Keratinocyte (primary cell): ENCODE results near the gene DNAH11. TPM values are rescaled to one million over a fixed set of nuclear protein-coding genes. Genes with fewer than 3 reads are reported as not detected.

Experiments
- DNase-seq: peaks from one replicate; pipeline ENCODE4 v3.0.0-alpha.2; 2011; ENCODE audit warnings: low read depth, missing footprints, low spot score
- FAIRE-seq: peaks from 2 replicates; lab custom pipeline; 2011; peaks lifted over from hg19 to GRCh38; lab: Jason Lieb, UNC
- H2AFZ ChIP-seq: 2 replicates; pipeline ENCODE4 v1.6.0; 2012; ENCODE audit warnings: low read length, control low read depth, inconsistent platforms; ENCODE audit not compliant: control insufficient read depth
- H3K27ac ChIP-seq: 2 replicates; pipeline ENCODE4 v1.5.1; 2011; ENCODE audit warnings: low read length; ENCODE audit not compliant: control insufficient read depth, insufficient read depth
- H3K27me3 ChIP-seq: 3 replicates; pipeline ENCODE4 v1.6.0; 2011; ENCODE audit warnings: low read length; ENCODE audit not compliant: control insufficient read depth, insufficient read depth; ENCODE audit errors: extremely low read depth
- H3K36me3 ChIP-seq, 2 experiments: 2 replicates in 1 of 2; 3 replicates in 1 of 2; pipeline ENCODE4 v1.5.1; 2011; ENCODE audit warnings: low read length in 2 of 2, mild to moderate bottlenecking in 1 of 2; ENCODE audit not compliant: control insufficient read depth in 2 of 2, insufficient read depth in 2 of 2; ENCODE audit errors: extremely low read depth in 1 of 2
- H3K4me1 ChIP-seq: 3 replicates; pipeline ENCODE4 v1.5.1; 2011; ENCODE audit warnings: low read length; ENCODE audit not compliant: control insufficient read depth, insufficient read depth; ENCODE audit errors: extremely low read depth
- H3K4me2 ChIP-seq: 3 replicates; pipeline ENCODE4 v1.6.0; 2011; ENCODE audit warnings: low read depth, low read length; ENCODE audit not compliant: control insufficient read depth, insufficient read depth; ENCODE audit errors: extremely low read depth
- H3K4me3 ChIP-seq, 3 experiments: fragments of 200-600 bp in 1 of 3; sonication (generic) in 1 of 3; 2 replicates in 2 of 3; 3 replicates in 1 of 3; pipeline ENCODE4 v1.5.1; 2011 to 2016; ENCODE audit warnings: low read length in 3 of 3, mild to moderate bottlenecking in 3 of 3, control low read depth in 2 of 3, inconsistent platforms in 1 of 3, low read depth in 1 of 3, mixed read lengths in 1 of 3, mixed run types in 1 of 3, moderate library complexity in 1 of 3; ENCODE audit not compliant: control insufficient read depth in 2 of 3, insufficient read depth in 2 of 3; ENCODE audit errors: extremely low read depth in 1 of 3
- H3K79me2 ChIP-seq: 2 replicates; pipeline ENCODE4 v1.6.0; 2012; ENCODE audit warnings: low read length; ENCODE audit not compliant: control insufficient read depth, insufficient read depth
- H3K9ac ChIP-seq: 3 replicates; pipeline ENCODE4 v1.6.0; 2011; ENCODE audit warnings: low read length; ENCODE audit not compliant: control insufficient read depth, insufficient read depth; ENCODE audit errors: extremely low read depth
- H3K9me1 ChIP-seq: 3 replicates; pipeline ENCODE4 v1.6.0; 2011; ENCODE audit warnings: low read length; ENCODE audit not compliant: control insufficient read depth, insufficient read depth; ENCODE audit errors: extremely low read depth
- H3K9me3 ChIP-seq: 2 replicates; pipeline ENCODE4 v1.5.1; 2012; ENCODE audit warnings: low read depth, low read length; ENCODE audit not compliant: control insufficient read depth
- H4K20me1 ChIP-seq: 3 replicates; pipeline ENCODE4 v1.6.0; 2011; ENCODE audit warnings: low read length; ENCODE audit not compliant: control insufficient read depth, insufficient read depth; ENCODE audit errors: extremely low read depth
- EZH2 ChIP-seq: IDR thresholded peaks from one replicate; pipeline ENCODE4 v1.6.1; 2012; ENCODE audit warnings: inconsistent platforms, mild to moderate bottlenecking, low read length, moderate library complexity
- dilution Hi-C: fragments of 300-500 bp; cut with MboI; formaldehyde crosslinking; loops from one replicate; pipeline ENCODE4 v1.7.0; 2020; ENCODE audit warnings: low sequenced_read_pairs; ENCODE audit not compliant: extremely low pct_ligation_motif_present
- polyA plus RNA-seq, 5 experiments: library from polyadenylated mRNA; depleted of rRNA in 3 of 5; stranded (reverse) in 3 of 5; stranded (forward) in 1 of 5; unstranded in 1 of 5; fragments of >200 nt; gene quantifications; 1 replicate in 1 of 5; 2 replicates in 3 of 5; 3 replicates in 1 of 5; pipeline versions ENCODE4 v1.2.1 to v1.2.3, GENCODE V29; 2011 to 2012; ENCODE audit warnings: missing spikeins in 2 of 5, low read depth in 1 of 5, low replicate concordance in 1 of 5
- TF ChIP-seq, protein P1 (sequence below), 3 experiments: IDR thresholded peaks in 1 of 3; conservative IDR thresholded peaks in 1 of 3; optimal IDR thresholded peaks in 1 of 3; 2 replicates in 2 of 3; 3 replicates in 1 of 3; pipeline versions ENCODE3 to v1.5.1; 2011; ENCODE audit warnings: low read length in 3 of 3, mild to moderate bottlenecking in 3 of 3, moderate library complexity in 2 of 3, control low read depth in 1 of 3, inconsistent platforms in 1 of 3; ENCODE audit not compliant: insufficient read depth in 2 of 3; ENCODE audit errors: extremely low read depth in 1 of 3

The DNAH11 gene
- polyA plus RNA-seq, 1 donor (not counting 4 experiments of a cell fraction or from before 2014, with no cell fraction given): 0.21 TPM

DNA sequence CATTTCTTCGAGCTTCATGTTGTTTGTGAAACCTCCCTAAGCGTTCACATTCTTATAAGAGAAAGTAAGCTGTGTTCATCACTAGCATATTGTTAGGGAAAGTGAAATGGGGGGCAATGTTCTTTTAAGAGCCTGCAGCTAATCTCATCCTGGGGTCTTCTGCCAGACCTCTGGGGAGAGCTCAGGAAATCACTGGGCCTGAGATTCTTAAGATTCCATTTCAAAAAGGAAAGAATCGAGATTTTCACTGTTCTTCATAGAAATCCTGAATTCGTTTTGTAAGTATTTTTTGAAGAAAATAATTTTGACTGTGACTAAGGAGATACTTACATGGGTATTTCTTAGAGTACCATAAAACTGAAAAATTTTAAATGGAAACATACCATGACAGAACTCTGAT is 242.2 kb downstream of the DNAH11 start:
- Histone ChIP-seq H3K36me3 (no peaks in the 10 kb centered on the region), H3K9ac (no peak overlapping the region), H3K9me1 (peaks cover 3% of the 10 kb centered on the region), H2AFZ (no peak overlapping the region), H3K4me1 (no peaks in the 10 kb centered on the region), H3K4me3 (no peak overlapping the region), H3K4me2 (no peak overlapping the region), H4K20me1 (no peaks in the 10 kb centered on the region), H3K27me3 (peaks cover 4% of the 10 kb centered on the region), H3K79me2 (no peaks in the 10 kb centered on the region), H3K27ac (no peak overlapping the region), H3K9me3 (no peaks in the 10 kb centered on the region)
- TF ChIP-seq, protein P1, sequence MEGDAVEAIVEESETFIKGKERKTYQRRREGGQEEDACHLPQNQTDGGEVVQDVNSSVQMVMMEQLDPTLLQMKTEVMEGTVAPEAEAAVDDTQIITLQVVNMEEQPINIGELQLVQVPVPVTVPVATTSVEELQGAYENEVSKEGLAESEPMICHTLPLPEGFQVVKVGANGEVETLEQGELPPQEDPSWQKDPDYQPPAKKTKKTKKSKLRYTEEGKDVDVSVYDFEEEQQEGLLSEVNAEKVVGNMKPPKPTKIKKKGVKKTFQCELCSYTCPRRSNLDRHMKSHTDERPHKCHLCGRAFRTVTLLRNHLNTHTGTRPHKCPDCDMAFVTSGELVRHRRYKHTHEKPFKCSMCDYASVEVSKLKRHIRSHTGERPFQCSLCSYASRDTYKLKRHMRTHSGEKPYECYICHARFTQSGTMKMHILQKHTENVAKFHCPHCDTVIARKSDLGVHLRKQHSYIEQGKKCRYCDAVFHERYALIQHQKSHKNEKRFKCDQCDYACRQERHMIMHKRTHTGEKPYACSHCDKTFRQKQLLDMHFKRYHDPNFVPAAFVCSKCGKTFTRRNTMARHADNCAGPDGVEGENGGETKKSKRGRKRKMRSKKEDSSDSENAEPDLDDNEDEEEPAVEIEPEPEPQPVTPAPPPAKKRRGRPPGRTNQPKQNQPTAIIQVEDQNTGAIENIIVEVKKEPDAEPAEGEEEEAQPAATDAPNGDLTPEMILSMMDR (optimal IDR thresholded peaks at IDR 0.05 in 1 of 3, IDR thresholded peaks at IDR 0.05 in 1 of 3, conservative IDR thresholded peaks at IDR 0.05 in 1 of 3; ENCODE audit: extremely low read depth in 1 of 3, insufficient read depth in 2 of 3, low read length in 3 of 3): no peak
- no peak for TF ChIP-seq EZH2
- FAIRE-seq (no peak), DNase-seq (no peak)
- dilution Hi-C loops: no loop called here

DNA sequence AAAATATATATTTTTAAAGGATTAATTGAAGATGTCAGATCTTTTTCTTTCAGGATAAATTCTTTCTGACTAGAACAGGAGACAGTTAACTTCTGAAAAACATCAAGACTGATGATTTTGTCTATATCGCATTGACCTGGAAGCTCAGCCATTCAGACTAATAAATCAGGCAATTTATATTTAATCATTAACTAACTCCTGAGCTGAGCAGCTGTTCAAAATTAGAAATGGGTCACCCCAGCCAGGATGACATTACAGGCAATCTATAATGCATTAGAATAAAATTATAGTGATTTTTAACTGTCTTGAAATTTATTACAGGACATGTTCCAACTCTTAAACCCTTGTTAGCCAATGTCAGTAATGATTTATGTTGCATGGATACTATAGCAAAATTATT is 263.0 kb downstream of the DNAH11 start:
- no peaks in the 10 kb centered on the region for H3K9me3 ChIP-seq
- H4K20me1 ChIP-seq: no peaks in the 10 kb centered on the region
- H3K27ac ChIP-seq: no peak overlapping the region
- H3K36me3 ChIP-seq: no peaks in the 10 kb centered on the region
- no peaks in the 10 kb centered on the region for H3K4me1 ChIP-seq
- no peaks in the 10 kb centered on the region for H3K9me1 ChIP-seq
- dilution Hi-C loops: no loop called here
- no peak overlapping the region for H3K4me2 ChIP-seq
- no peak overlapping the region for H2AFZ ChIP-seq
- no peak overlapping the region for H3K4me3 ChIP-seq
- no peak overlapping the region for H3K9ac ChIP-seq
- TF ChIP-seq, protein P1 (optimal IDR thresholded peaks at IDR 0.05 in 1 of 3, IDR thresholded peaks at IDR 0.05 in 1 of 3, conservative IDR thresholded peaks at IDR 0.05 in 1 of 3; ENCODE audit: extremely low read depth in 1 of 3, insufficient read depth in 2 of 3, low read length in 3 of 3): no peak
- TF ChIP-seq EZH2: no peak
- no peak for DNase-seq
- H3K27me3 ChIP-seq: no peaks in the 10 kb centered on the region
- FAIRE-seq: no peak
- H3K79me2 ChIP-seq: no peaks in the 10 kb centered on the region
